H1 (cell line): ENCODE data around the gene TSPAN17. TPM values are rescaled to one million over a fixed set of nuclear protein-coding genes. Genes with fewer than 3 reads are reported as not detected.

ENCODE experiments used
- CTCF ChIA-PET: fragments of 300-600 bp; sonication (Branson Sonifier 250); formaldehyde crosslinking; loops from one replicate; lab custom pipeline; 2021; ENCODE audit not compliant: partially characterized antibody; lab: Charles Lee
- POLR2A ChIA-PET: fragments of 300-600 bp; sonication (Branson Sonifier 250); formaldehyde crosslinking; loops from one replicate; lab custom pipeline; 2021; ENCODE audit warnings: inconsistent platforms; ENCODE audit not compliant: partially characterized antibody; lab: Charles Lee
- DNase-seq, 2 experiments: peaks; one replicate each; pipeline versions ENCODE4 v3.0.0 to v3.0.0-alpha.2; 2010 to 2022; ENCODE audit warnings: low spot score in 2 of 2, low read depth in 1 of 2, mixed read lengths in 1 of 2
- FAIRE-seq: peaks from 2 replicates; lab custom pipeline; 2011; peaks lifted over from hg19 to GRCh38; lab: Jason Lieb, UNC
- H2AFZ ChIP-seq: 2 replicates; pipeline ENCODE4 v1.8.1; 2012; ENCODE audit warnings: low read length, inconsistent platforms
- H2AK5ac ChIP-seq: 2 replicates; pipeline ENCODE4 v1.6.1; 2013; ENCODE audit warnings: low read depth, low read length
- H2BK120ac ChIP-seq: replicated peaks from 2 replicates; pipeline ENCODE3; 2013; ENCODE audit warnings: low read depth, low read length, inconsistent platforms
- H2BK12ac ChIP-seq: 2 replicates; pipeline ENCODE4 v1.6.1; 2013; ENCODE audit warnings: low read depth, low read length
- H2BK15ac ChIP-seq: 2 replicates; pipeline ENCODE4 v1.6.1; 2013; ENCODE audit warnings: low read length
- H2BK20ac ChIP-seq: 2 replicates; pipeline ENCODE4 v1.6.1; 2013; ENCODE audit warnings: low read length
- H2BK5ac ChIP-seq: 2 replicates; pipeline ENCODE4 v1.6.1; 2013; ENCODE audit warnings: low read depth, low read length
- H3K14ac ChIP-seq: 2 replicates; pipeline ENCODE4 v1.6.1; 2013; ENCODE audit warnings: inconsistent platforms; ENCODE audit not compliant: insufficient read length
- H3K18ac ChIP-seq: 2 replicates; pipeline ENCODE4 v1.6.1; 2013; ENCODE audit warnings: low read length; ENCODE audit errors: extremely low read depth
- H3K23ac ChIP-seq: 2 replicates; pipeline ENCODE4 v1.6.1; 2013; ENCODE audit warnings: inconsistent platforms; ENCODE audit not compliant: insufficient read length
- H3K23me2 ChIP-seq: 2 replicates; pipeline ENCODE4 v1.6.1; 2013; ENCODE audit warnings: low read depth, low read length
- H3K27ac ChIP-seq: 2 replicates; pipeline ENCODE4 v1.6.1; 2011; ENCODE audit warnings: low read depth, low read length, inconsistent platforms
- H3K27me3 ChIP-seq, 4 experiments: replicated peaks in 1 of 4; 1 replicate in 1 of 4; 2 replicates in 3 of 4; pipeline versions ENCODE4 v1.6.1 to v1.8.1; 2011 to 2013; ENCODE audit warnings: low read length in 3 of 4, mild to moderate bottlenecking in 3 of 4, inconsistent platforms in 2 of 4, mixed read lengths in 2 of 4, moderate library complexity in 1 of 4; ENCODE audit not compliant: control insufficient read depth in 3 of 4, insufficient read depth in 3 of 4; ENCODE audit errors: extremely low read depth in 1 of 4
- H3K36me3 ChIP-seq, 4 experiments: 2 replicates each; pipeline versions ENCODE4 v1.6.1 to v1.8.1; 2011 to 2013; ENCODE audit warnings: mild to moderate bottlenecking in 4 of 4, low read length in 3 of 4, moderate library complexity in 2 of 4, control low read depth in 1 of 4, inconsistent platforms in 1 of 4; ENCODE audit not compliant: insufficient read depth in 4 of 4, control insufficient read depth in 2 of 4
- H3K4ac ChIP-seq: replicated peaks from 2 replicates; pipeline ENCODE3; 2013; ENCODE audit warnings: low read length, low read depth, mixed read lengths, inconsistent platforms; ENCODE audit not compliant: insufficient read length
- H3K4me1 ChIP-seq, 4 experiments: replicated peaks in 1 of 4; 1 replicate in 1 of 4; 2 replicates in 3 of 4; pipeline versions ENCODE4 v1.6.1 to v1.8.1; 2011 to 2013; ENCODE audit warnings: low read length in 3 of 4, inconsistent platforms in 2 of 4, mixed read lengths in 1 of 4; ENCODE audit not compliant: insufficient read depth in 4 of 4, control insufficient read depth in 3 of 4
- H3K4me2 ChIP-seq, 2 experiments: 2 replicates each; pipeline versions ENCODE4 v1.6.1 to v1.8.1; 2011 to 2013; ENCODE audit warnings: low read depth in 2 of 2, low read length in 2 of 2, control low read depth in 1 of 2, inconsistent platforms in 1 of 2, mild to moderate bottlenecking in 1 of 2; ENCODE audit not compliant: insufficient read depth in 1 of 2
- H3K4me3 ChIP-seq, 4 experiments: fragments of 200-600, 300-600 bp in 1 of 4; sonication (generic), shearing (Covaris generic), sonication (Bioruptor Twin) in 1 of 4; 2 replicates each; pipeline versions ENCODE4 v1.5.1 to v1.8.1; 2011 to 2016; ENCODE audit warnings: low read length in 4 of 4, low read depth in 3 of 4, control low read depth in 2 of 4, inconsistent platforms in 2 of 4, mild to moderate bottlenecking in 2 of 4, mixed read lengths in 1 of 4, moderate library complexity in 1 of 4; ENCODE audit not compliant: insufficient read depth in 2 of 4; ENCODE audit errors: extremely low read depth in 1 of 4
- H3K56ac ChIP-seq: replicated peaks from 2 replicates; pipeline ENCODE3; 2013; ENCODE audit warnings: low read depth, mild to moderate bottlenecking, mixed read lengths, low read length, inconsistent platforms; ENCODE audit not compliant: insufficient read length
- H3K79me1 ChIP-seq: 2 replicates; pipeline ENCODE4 v1.6.1; 2013; ENCODE audit warnings: low read depth, low read length, control low read depth
- H3K79me2 ChIP-seq, 2 experiments: 2 replicates each; pipeline versions ENCODE4 v1.6.1 to v1.8.1; 2012 to 2013; ENCODE audit warnings: low read length in 2 of 2, mild to moderate bottlenecking in 2 of 2, inconsistent platforms in 1 of 2; ENCODE audit not compliant: insufficient read depth in 2 of 2, control insufficient read depth in 1 of 2
- H3K9ac ChIP-seq, 4 experiments: replicated peaks in 1 of 4; 1 replicate in 1 of 4; 2 replicates in 3 of 4; pipeline versions ENCODE4 v1.6.1 to v1.8.1; 2011 to 2013; ENCODE audit warnings: low read depth in 3 of 4, low read length in 3 of 4, control low read depth in 2 of 4, mild to moderate bottlenecking in 2 of 4, moderate library complexity in 2 of 4, inconsistent platforms in 1 of 4; ENCODE audit errors: extremely low read depth in 1 of 4
- H3K9me3 ChIP-seq, 2 experiments: 2 replicates each; pipeline versions ENCODE4 v1.6.1 to v1.8.1; 2012 to 2013; ENCODE audit warnings: mild to moderate bottlenecking in 2 of 2, moderate library complexity in 2 of 2, control low read depth in 1 of 2, inconsistent platforms in 1 of 2, low read depth in 1 of 2, low read length in 1 of 2, mixed read lengths in 1 of 2; ENCODE audit not compliant: insufficient read depth in 2 of 2
- H4K20me1 ChIP-seq, 2 experiments: replicated peaks in 1 of 2; 2 replicates each; pipeline versions ENCODE3 to v1.8.1; 2011 to 2013; ENCODE audit warnings: inconsistent platforms in 2 of 2, low read length in 2 of 2, mild to moderate bottlenecking in 1 of 2; ENCODE audit not compliant: insufficient read depth in 2 of 2, control insufficient read depth in 1 of 2
- H4K5ac ChIP-seq: 2 replicates; pipeline ENCODE4 v1.6.1; 2013; ENCODE audit warnings: low read length, low read depth, mixed read lengths, inconsistent platforms; ENCODE audit not compliant: insufficient read length
- H4K8ac ChIP-seq: 2 replicates; pipeline ENCODE4 v1.8.0; 2013; ENCODE audit warnings: mild to moderate bottlenecking, moderate library complexity, low read length, inconsistent platforms; ENCODE audit not compliant: insufficient read depth; ENCODE audit errors: extremely low read depth
- H4K91ac ChIP-seq: replicated peaks from 2 replicates; pipeline ENCODE3; 2013; ENCODE audit warnings: low read length, mixed read lengths, inconsistent platforms; ENCODE audit not compliant: insufficient read length
- ATF3 ChIP-seq: IDR thresholded peaks from 2 replicates; pipeline ENCODE4 v1.6.1; 2011; ENCODE audit warnings: low read depth, mild to moderate bottlenecking, low read length; ENCODE audit not compliant: insufficient read depth
- CTCF ChIP-seq, 3 experiments: IDR thresholded peaks; 1 replicate in 2 of 3; 2 replicates in 1 of 3; pipeline versions ENCODE4 v1.5.1 to v1.6.1; 2011; ENCODE audit warnings: low read length in 3 of 3, mild to moderate bottlenecking in 3 of 3, inconsistent platforms in 2 of 3, low read depth in 1 of 3, moderate library complexity in 1 of 3; ENCODE audit not compliant: insufficient read depth in 1 of 3; ENCODE audit errors: control extremely low read depth in 1 of 3
- EGR1 ChIP-seq: IDR thresholded peaks from 2 replicates; pipeline ENCODE4 v1.6.1; 2011; ENCODE audit warnings: low read depth, low read length, borderline replicate concordance
- FOSL1 ChIP-seq: IDR thresholded peaks from 2 replicates; pipeline ENCODE4 v1.6.1; 2011; ENCODE audit warnings: mild to moderate bottlenecking, low read depth, low read length, moderate library complexity; ENCODE audit not compliant: insufficient read depth
- KDM1A ChIP-seq: fragments of 200-600, 300-600 bp; sonication (generic); IDR thresholded peaks from 2 replicates; pipeline ENCODE4 v1.7.1; 2016; ENCODE audit warnings: mild to moderate bottlenecking, low read length, borderline replicate concordance
- POLR2A ChIP-seq, 2 experiments: IDR thresholded peaks; 1 replicate in 1 of 2; 2 replicates in 1 of 2; pipeline ENCODE4 v1.6.1; 2011; ENCODE audit warnings: low read depth in 2 of 2, low read length in 2 of 2, mild to moderate bottlenecking in 2 of 2; ENCODE audit errors: control extremely low read depth in 1 of 2
- RNF2 ChIP-seq: fragments of 200-900, 300-1000 bp; sonication (generic); IDR thresholded peaks from 2 replicates; pipeline ENCODE4 v1.7.1; 2016; ENCODE audit warnings: borderline replicate concordance, low read depth, mild to moderate bottlenecking, antibody characterized with exemption, low read length; ENCODE audit not compliant: poor library complexity, severe bottlenecking; ENCODE audit errors: missing control alignments
- SP1 ChIP-seq: IDR thresholded peaks from 2 replicates; pipeline ENCODE4 v1.6.1; 2011; ENCODE audit warnings: low read depth, low read length
- TEAD4 ChIP-seq: IDR thresholded peaks from 2 replicates; pipeline ENCODE4 v1.6.1; 2012; ENCODE audit warnings: low read depth, low read length, inconsistent platforms, mixed read lengths
- ZNF274 ChIP-seq: IDR thresholded peaks from 2 replicates; pipeline ENCODE4 v1.7.0; 2012; ENCODE audit warnings: low read length, borderline replicate concordance; ENCODE audit errors: extremely low read depth
- WGBS, 2 experiments: shearing (Covaris generic) in 1 of 2; methylation state at CpG; one replicate each; pipeline versions ENCODE4 v1.1.6 to v1.1.7; 2013 to 2015; ENCODE audit warnings: low lambda C conversion rate in 2 of 2, mixed read lengths in 2 of 2, inconsistent platforms in 1 of 2, low coverage in 1 of 2, missing lambda C conversion rate in 1 of 2; ENCODE audit not compliant: insufficient replicate concordance in 2 of 2, insufficient coverage in 1 of 2, insufficient read length in 1 of 2; ENCODE audit errors: extremely low coverage in 1 of 2, missing lambda C conversion rate in 1 of 2; 5-methylcytosine and 5-hydroxymethylcytosine counted together
- polyA plus RNA-seq, 7 experiments: library from polyadenylated mRNA; depleted of rRNA in 3 of 7; stranded (reverse) in 5 of 7; unstranded in 2 of 7; fragments of >200 nt in 5 of 7; fragments of 200-250 nt in 2 of 7; gene quantifications; 1 replicate in 5 of 7; 2 replicates in 1 of 7; 4 replicates in 1 of 7; pipeline versions ENCODE4 v1.2.1 to v1.2.3, GENCODE V29; 2011 to 2013; ENCODE audit warnings: missing spikeins in 2 of 7, mixed read lengths in 2 of 7
- total RNA-seq: library from RNA; stranded (reverse); fragmentation: NEBNext Ultra II Directional; extraction: Animal tissue kit (Norgen Biotek cat#: 25700); gene quantifications from 2 replicates; pipeline ENCODE4 v1.2.1, GENCODE V29; 2021

TSPAN17 gene
- total and polyA plus RNA-seq, 2 of the 8 experiments (the other 6 are each of a cell fraction or from before 2014, with no cell fraction given), result 41.5 to 53.7 TPM

- H2AFZ ChIP-seq, result no peak overlapping the region
These were observed 47.3 kb downstream of the TSPAN17 start for GRCh38 chr5:176694631-176695030.

More at GRCh38 chr5:176694631-176695030, 47.3 kb downstream of the TSPAN17 start:
- TF ChIP-seq ATF3 (no peak), KDM1A (no peak), RNF2 (no peak), CTCF (IDR thresholded peaks at IDR 0.05; ENCODE audit: control extremely low read depth in 1 of 3, insufficient read depth in 1 of 3, low read depth in 1 of 3, low read length in 3 of 3) (no peak), ZNF274 (no peak), POLR2A (IDR thresholded peaks at IDR 0.05; ENCODE audit: control extremely low read depth in 1 of 2, low read depth in 2 of 2, low read length in 2 of 2) (no peak), SP1 (no peak), EGR1 (no peak), TEAD4 (no peak), FOSL1 (no peak)
- TF ChIP-seq, all 59 proteins: peak for 0
- ChIA-PET POLR2A (interaction anchor here (1.4 to 2.8 kb wide), 3 partner anchors 12 to 42 kb away, joined by 3 to 13 read pairs (median 4); no protein-coding TSS in a partner anchor), CTCF (interaction anchor here (0.8 to 32.2 kb wide), 6 partner anchors 10 to 168 kb away, joined by 3 to 859 read pairs (median 4); no protein-coding TSS in a partner anchor)
- no peaks in the 10 kb centered on the region for H3K9me3 ChIP-seq
- 94% methylated on average over 9 of the region's 9 CpGs; no CpG with 5 or more reads in 1 of the 2 experiments for WGBS, 2 experiments
- H3K23ac ChIP-seq, result no peak overlapping the region
- no peaks in the 10 kb centered on the region for H3K79me1 ChIP-seq
- H3K23me2 ChIP-seq, result no peaks in the 10 kb centered on the region; the same call in 1 of the 2 replicates
- peak overlapping the region; percentile 40; the same call in 1 of the 2 replicates for H2BK15ac ChIP-seq
- no peak overlapping the region; the same call in 1 of the 2 replicates for H2BK12ac ChIP-seq
- H2AK5ac ChIP-seq, result peak overlapping the region; percentile 87; the same call in 1 of the 2 replicates
- no peak for DNase-seq
- no peak overlapping the region for H2BK5ac ChIP-seq
- no peak overlapping the region for H3K18ac ChIP-seq
- H4K5ac ChIP-seq, result no peak overlapping the region
- H3K4me1 ChIP-seq, result peaks cover 20 to 43% (median 32%) of the 10 kb centered on the region in 4 experiments
- H3K79me2 ChIP-seq, result no peaks in the 10 kb centered on the region
- peaks cover 0 to 3% (median under 1%) of the 10 kb centered on the region in 4 experiments; a peak in 4 of 7 replicates for H3K27me3 ChIP-seq
- no peaks in the 10 kb centered on the region for H3K36me3 ChIP-seq
- no peak overlapping the region for H4K91ac ChIP-seq
- no peak overlapping the region for H4K8ac ChIP-seq
- H2BK120ac ChIP-seq, result no peak overlapping the region
- no peak overlapping the region for H3K4me3 ChIP-seq
- peak overlapping the region; percentile 73 for H2BK20ac ChIP-seq
- no peak overlapping the region for H3K14ac ChIP-seq
- H3K27ac ChIP-seq, result no peak overlapping the region
- H3K4ac ChIP-seq, result no peak overlapping the region
- no peaks in the 10 kb centered on the region for H4K20me1 ChIP-seq
- FAIRE-seq, result no peak
- H3K56ac ChIP-seq, result no peak overlapping the region
- H3K4me2 ChIP-seq, result no peak overlapping the region
- H3K9ac ChIP-seq, result no peak overlapping the region
